Raji (cell line): ENCODE measurements around the gene KRT25.

ENCODE experiments used
- POLR2A ChIP-seq: IDR thresholded peaks from 2 replicates; pipeline ENCODE4 v1.6.1; 2011; ENCODE audit warnings: low read depth, low read length, control low read depth; ENCODE audit not compliant: insufficient read depth

KRT25 gene, protein sequence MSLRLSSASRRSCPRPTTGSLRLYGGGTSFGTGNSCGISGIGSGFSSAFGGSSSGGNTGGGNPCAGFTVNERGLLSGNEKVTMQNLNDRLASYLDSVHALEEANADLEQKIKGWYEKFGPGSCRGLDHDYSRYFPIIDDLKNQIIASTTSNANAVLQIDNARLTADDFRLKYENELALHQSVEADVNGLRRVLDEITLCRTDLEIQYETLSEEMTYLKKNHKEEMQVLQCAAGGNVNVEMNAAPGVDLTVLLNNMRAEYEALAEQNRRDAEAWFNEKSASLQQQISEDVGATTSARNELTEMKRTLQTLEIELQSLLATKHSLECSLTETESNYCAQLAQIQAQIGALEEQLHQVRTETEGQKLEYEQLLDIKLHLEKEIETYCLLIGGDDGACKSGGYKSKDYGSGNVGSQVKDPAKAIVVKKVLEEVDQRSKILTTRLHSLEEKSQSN

DNA sequence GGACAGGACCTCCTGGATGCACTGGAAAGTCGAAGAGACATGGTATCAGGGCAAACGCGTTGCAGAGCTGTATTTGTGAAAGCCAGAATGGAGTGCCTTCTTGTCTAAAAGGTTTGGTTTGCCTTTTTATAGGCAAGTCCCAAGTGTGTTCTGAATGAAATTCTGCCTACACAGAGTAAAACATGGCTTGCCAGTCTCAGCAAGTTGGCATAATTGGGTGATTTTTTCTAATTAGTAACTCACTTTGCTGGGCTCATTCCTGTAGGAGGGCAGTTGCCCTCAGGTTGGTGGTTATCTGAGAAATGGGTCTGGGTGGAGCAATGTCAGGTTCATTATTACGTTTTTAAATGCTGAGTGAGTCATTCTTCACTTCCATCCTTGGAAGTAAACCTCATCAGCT, at the start of gene KRT25:
KRT25 (minus strand) TSS at position 101 of the 400 bp plus-strand sequence; CDS start at position 41, 60 bp downstream.
- TF ChIP-seq POLR2A: no peak

GRCh38 chr17:40803617-40804082, 48.5 kb upstream of the KRT25 start:
- no peak for TF ChIP-seq POLR2A

- no peak for TF ChIP-seq POLR2A
Measured at GRCh38 chr17:40801157-40801556, 46.0 kb upstream of the KRT25 start.

GRCh38 chr17:40800381-40800780, 45.2 kb upstream of the KRT25 start:
- no peak for TF ChIP-seq POLR2A

DNA sequence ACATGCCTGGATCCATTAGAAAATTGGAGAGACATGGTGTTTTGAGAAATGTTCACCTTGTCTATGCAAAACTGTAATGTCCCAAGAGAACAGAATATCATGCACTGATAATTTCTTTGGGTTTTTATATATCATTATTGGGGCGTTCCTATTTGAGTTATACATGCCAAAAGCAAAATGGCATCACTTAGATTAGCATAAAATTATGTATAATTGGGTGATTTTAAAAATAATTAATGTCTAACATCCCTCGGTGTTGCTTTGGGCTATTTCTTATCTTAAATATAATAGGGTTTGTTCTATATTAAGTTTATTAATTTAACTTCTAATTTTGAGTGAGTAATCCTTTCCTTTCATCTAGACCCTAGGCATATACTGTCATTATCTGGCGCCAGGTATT, 44.7 kb upstream of the KRT25 start, which contains the start of gene KRT28:
KRT28 (minus strand) TSS at position 101 of the 400 bp plus-strand sequence; CDS start at position 35, 66 bp downstream.
- TF ChIP-seq POLR2A: no peak

DNA sequence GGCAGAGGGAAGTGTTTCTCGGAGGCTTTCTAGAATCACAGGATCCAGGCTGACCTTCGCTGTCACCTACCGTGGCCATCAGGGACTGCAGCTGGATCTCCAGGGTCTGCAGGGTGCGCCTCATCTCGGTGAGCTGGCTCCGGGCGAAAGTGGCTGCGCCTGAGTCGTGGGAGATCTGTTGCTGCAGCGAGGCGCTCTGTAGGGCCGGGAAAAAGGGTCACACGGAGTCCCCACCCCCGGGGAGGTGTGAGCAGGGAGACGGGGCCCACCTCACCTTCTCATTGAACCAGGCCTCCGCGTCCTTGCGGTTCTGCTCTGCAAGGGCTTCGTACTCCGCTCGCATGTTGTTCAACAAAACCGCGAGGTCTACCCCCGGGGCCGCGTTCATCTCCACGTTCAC, 41.7 kb upstream of the KRT25 start:
- no peak for TF ChIP-seq POLR2A

- no peak for TF ChIP-seq POLR2A
Measured at GRCh38 chr17:40795019-40795667, 40.0 kb upstream of the KRT25 start.

DNA sequence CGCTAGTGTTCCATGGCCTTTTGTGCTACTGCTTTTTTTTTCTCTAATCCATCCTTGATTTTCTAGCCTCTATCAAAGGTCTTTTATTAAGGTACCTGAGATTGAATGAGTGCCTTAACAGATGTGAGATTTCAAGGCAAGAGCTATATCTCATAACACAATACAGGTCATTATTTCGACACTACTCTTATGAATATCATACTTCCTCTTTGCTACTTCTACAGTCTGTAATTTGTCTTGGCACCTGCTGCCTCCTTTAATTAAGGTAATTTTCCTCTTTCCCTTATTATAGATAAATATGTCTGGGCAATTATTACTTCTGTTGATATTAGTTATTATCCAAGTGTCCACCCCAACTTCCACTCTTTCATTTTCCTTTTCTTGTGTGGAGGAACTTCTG, 39.3 kb upstream of the KRT25 start:
- TF ChIP-seq POLR2A: no peak

DNA sequence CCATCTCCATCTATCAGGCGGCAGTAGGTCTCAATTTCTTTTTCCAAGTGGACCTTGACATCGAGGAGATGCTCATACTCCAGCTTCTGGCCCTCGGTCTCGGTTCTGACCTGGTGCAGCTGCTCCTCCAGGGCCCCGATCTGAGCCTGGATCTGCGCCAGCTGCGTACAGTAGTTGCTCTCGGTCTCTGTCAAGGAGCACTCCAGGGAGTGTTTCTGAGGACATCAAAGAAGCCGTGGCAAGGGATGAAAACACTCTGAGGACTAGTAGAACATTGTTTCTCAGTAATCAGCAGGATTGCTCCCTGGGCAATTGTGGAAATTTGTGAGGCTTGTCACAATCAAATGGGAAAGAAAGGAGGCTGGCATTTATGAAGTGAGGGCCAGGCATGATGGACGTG, 38.7 kb upstream of the KRT25 start:
- TF ChIP-seq POLR2A: no peak

DNA sequence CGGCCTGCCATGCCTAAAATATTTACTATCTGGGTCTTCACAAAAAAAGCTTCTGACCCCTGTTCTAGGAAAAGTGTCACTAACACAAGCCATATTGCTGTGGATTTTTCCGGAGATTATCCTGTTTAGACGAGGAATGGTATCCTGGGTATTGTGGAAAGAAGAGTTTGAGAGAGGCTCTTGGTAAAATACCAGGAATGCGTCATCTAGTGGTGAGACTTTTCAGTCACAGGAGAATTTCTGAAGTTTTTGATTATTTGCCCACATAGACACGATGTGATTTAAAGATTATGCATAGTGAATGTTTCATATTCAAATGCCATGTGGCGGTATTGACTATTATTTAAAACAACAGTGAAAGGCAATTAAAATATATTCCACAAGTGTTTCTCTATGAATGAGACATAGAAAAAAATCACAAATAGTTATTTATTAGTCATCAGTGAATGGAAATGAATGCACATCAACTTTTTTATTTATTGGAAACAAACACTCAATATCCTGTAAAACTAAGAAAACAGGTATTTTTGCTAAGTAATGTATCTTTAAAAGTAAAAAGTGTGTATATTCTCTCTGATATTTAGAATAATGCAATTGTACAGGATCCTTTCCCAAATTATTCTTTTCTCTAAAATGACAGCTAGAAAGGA, 36.8 kb upstream of the KRT25 start:
- TF ChIP-seq POLR2A: no peak

GRCh38 chr17:40791111-40791510, 36.0 kb upstream of the KRT25 start:
- TF ChIP-seq POLR2A: no peak

DNA sequence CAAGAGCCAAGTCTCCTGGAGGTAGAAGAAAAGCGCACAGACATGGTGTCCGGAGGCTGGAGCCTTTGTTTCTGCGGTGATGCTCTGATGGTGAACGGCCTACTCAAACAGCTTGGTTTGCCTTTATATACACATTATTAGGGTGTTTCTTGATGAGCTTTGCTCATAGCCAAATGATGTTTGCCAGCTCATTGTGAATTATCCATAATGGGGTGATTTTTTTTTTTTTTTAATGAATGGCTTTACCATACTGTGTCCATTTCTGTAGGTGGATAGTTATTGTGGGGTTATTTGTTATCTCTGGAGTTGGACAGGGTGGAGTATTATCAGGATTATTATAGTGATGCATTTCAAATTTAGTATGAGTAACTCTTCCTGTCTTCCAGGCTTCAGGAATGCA, 27.3 kb upstream of the KRT25 start, which contains the start of gene KRT27:
KRT27 (minus strand) TSS at position 101 of the 400 bp plus-strand sequence; CDS start at position 44, 57 bp downstream.
- TF ChIP-seq POLR2A: no peak

DNA sequence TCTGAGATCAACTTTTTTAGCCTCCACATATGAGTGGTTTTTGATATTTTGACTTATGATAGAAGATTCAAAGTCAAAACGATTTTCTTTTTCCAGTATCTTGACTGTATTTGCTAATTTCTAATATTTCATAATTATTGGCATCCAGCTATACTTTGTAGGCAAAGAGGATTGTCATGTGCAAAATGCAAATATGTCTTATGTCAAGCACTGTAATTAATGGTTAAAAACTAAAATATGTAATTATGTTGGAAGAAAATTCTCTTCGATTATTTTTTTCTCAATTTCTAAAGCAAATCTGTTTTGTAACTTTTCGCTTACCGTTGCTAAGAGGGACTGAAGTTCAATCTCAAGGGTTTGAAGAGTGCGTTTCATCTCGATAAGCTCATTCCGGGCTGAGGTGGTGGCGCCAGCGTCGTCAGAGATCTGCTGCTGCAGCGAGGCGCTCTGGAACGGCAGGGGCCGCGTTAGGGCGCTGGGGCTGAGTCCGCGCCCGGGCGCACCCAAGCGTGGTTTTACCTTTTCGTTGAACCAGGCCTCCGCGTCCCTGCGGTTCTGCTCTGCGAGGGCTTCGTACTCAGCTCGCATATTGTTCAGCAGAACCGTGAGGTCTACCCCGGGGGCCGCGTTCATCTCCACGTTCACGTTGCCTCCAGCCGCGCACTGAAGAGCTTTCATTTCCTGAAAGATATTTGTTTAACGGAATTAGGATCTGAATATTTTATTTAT, 24.2 kb upstream of the KRT25 start:
- no peak for TF ChIP-seq POLR2A

GRCh38 chr17:40778461-40778860, 23.3 kb upstream of the KRT25 start:
- TF ChIP-seq POLR2A: no peak

DNA sequence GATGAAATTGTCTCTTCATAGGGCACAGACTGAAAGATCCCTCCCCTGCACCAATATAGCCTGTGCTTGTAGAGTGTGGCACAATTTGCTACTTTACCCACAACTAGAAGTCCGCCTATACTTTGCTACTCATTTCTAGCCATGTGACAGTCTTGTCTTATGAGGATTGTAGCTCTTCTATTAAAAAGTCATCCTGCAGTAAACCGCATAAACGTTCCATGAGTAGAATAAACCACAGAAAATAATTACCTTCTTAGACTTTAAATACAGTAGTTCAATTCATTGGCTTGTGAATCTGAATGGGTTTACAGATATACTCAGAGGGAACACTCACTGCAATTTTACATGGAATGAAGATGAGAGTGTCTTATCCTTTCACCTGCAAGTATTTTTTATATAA, 22.8 kb upstream of the KRT25 start:
- no peak for TF ChIP-seq POLR2A

DNA sequence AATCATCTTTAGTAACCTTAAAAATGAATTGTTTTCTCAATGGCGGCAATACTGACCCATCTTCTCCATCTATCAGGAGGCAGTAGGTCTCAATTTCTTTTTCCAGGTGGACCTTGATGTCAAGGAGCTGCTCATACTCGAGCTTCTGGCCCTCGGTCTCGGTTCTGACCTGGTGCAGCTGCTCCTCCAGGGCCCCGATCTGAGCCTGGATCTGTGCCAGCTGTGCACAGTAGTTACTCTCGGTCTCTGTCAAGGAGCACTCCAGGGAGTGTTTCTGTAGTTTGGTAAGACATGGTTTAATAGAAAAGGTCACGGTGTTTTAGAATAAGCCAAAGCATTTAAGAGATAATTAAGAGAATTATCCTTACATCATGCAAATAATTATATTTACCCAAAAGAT, 22.3 kb upstream of the KRT25 start:
- TF ChIP-seq POLR2A: no peak

DNA sequence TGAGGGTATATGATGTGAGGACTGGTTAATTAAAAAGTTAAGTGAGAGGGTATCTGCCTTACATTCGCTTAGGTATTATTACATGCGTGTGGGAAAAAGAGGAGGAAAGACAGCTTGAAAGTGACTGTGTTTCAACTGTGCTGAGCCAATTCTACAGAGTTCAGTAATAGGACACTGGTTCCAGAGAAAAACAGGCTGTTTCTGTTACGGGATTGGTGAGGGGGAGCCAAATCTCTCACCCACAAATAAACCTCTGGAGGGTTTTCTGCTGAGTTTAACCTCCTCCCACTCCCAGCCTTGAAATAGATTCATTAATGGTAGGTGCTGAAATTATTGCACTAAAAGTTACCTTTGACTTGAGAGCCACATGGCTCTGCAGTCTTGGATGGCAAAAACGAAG, 20.8 kb upstream of the KRT25 start:
- TF ChIP-seq POLR2A: no peak
